ENCODE measurements around the gene SPATA18. TPM values are rescaled to one million over a fixed set of nuclear protein-coding genes. Genes with fewer than 3 reads are reported as not detected.

SPATA18 gene
- total and polyA plus RNA-seq, 2 donors (not counting 1 experiment from before 2014, with no cell fraction given): 0.42 to 1.9 TPM

DNA sequence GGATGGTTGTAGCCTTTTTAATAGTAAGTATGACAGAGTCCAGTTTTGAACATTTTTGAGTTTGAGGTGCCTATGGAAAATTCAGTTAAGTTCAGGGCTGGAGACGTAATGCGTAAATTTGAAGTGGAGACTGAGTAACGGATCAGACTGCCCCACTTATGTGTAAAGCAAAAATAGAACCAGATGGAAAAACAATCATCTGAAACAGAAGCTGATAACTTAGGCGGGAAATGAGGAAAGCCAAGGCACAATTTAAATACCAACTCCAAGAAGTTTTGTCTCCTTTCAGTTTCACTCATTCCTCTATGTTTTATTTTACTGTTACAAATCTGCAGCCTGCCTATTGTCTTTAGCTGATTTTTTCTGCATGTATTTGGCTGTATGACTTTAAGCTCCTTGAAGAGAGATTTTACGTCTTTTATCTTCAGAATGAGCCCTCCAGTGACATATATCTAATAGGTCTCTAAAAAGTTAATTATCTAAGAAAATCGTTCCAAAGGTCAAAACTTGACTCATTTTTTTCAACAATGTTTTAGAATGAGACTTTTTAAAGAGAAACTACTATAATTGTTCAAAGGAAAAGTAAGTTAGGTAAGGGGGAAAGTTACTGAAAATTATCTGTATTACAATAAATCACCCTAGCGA lies 14.1 kb upstream of the SPATA18 start:
- intact Hi-C loops (cut with micrococcal nuclease): loop anchor here (5.0 kb wide), 1 partner anchor 685 kb away; no protein-coding TSS in a partner anchor
- H3K4me3 Mint-ChIP-seq: peak overlapping the region; percentile 84

DNA sequence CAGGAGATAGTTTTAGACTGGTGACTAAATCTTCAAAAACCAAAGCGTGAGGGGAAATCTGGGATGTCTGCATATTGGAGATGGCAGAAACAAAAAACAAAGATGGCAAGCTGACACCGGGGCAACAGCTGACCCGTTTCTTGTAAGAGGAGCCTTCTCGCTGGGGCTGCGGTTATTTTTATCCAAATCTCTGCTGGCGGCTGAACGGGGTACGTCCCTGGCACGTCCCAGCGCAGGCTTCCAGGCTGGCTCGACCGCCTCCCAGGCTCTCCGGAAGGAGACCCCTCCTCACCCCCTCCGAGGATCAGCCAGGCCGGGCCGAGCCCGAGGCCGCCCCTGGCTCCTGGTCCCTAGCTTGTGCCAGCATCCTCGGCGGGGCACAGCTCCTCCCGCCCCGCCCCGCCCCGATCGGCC lies 13.4 kb upstream of the SPATA18 start:
- H3K9me3 ChIP-seq (ENCODE audit: control extremely low read depth in 1 of 3, control insufficient read depth in 2 of 3, insufficient read depth in 1 of 3, low read length in 2 of 3): peaks cover 0 to 4% (median 0%) of the 10 kb centered on the region in 3 donors
- DNase-seq (no peak), ATAC-seq (ENCODE audit: low read depth) (peak; percentile 50)
- peak overlapping the region; percentile 76 for H3K9ac ChIP-seq (ENCODE audit: low read length)
- H3K27me3 ChIP-seq (replicated peaks in 1 of 4; ENCODE audit: control extremely low read depth in 1 of 4, control insufficient read depth in 3 of 4, insufficient read depth in 4 of 4, low read length in 3 of 4): peaks cover 0 to 25% (median 8%) of the 10 kb centered on the region in 4 experiments
- peak overlapping the region in 4 of 5 experiments; percentile 53 to 70 (median 68) for H3K4me3 ChIP-seq (ENCODE audit: control extremely low read depth in 1 of 5, extremely low read depth in 1 of 5, insufficient read depth in 1 of 5, low read depth in 2 of 5, low read length in 4 of 5)
- peaks cover 11 to 21% of the 10 kb centered on the region in 2 donors for H3K4me1 ChIP-seq (ENCODE audit: control insufficient read depth in 2 of 2, insufficient read depth in 2 of 2, low read length in 2 of 2)
- H3K4me1 Mint-ChIP-seq: peaks cover 29% of the 10 kb centered on the region
- CTCF ChIA-PET: interaction anchor here (3.1 kb wide), 1 partner anchor 12 kb away, joined by 16 read pairs; no protein-coding TSS in a partner anchor
- peak overlapping the region; percentile 71 for H3K27ac Mint-ChIP-seq
- H3K27me3 Mint-ChIP-seq: peaks cover 18% of the 10 kb centered on the region
- intact Hi-C loops (cut with micrococcal nuclease): loop anchor here (1.0 to 5.0 kb wide), 3 partner anchors 15 to 685 kb away; partner anchors contain the start of gene DCUN1D4
- H3K4me3 Mint-ChIP-seq: peak overlapping the region; percentile 84
- no peaks in the 10 kb centered on the region for H3K36me3 ChIP-seq (replicated peaks in 1 of 2; ENCODE audit: control extremely low read depth in 1 of 2, control insufficient read depth in 1 of 2, extremely low read depth in 1 of 2, insufficient read depth in 2 of 2, low read length in 1 of 2)
- under 1% methylated on average over 20 of the region's 25 CpGs for WGBS (ENCODE audit: insufficient coverage)
- peak overlapping the region; percentile 87 for H3K4me2 ChIP-seq (replicated peaks; ENCODE audit: low read depth, low read length, poor library complexity, severe bottlenecking)
- no peaks in the 10 kb centered on the region for H3K9me3 Mint-ChIP-seq (ENCODE audit: insufficient read depth)
- no peak overlapping the region for H3K27ac ChIP-seq (ENCODE audit: low read length in 2 of 2)
- H3K79me2 ChIP-seq (ENCODE audit: control insufficient read depth, insufficient read depth, low read length): no peaks in the 10 kb centered on the region
- peak overlapping the region; percentile 98 for H2AFZ ChIP-seq (ENCODE audit: insufficient read depth, low read depth, low read length, poor library complexity, severe bottlenecking)
- TF ChIP-seq, protein P1, sequence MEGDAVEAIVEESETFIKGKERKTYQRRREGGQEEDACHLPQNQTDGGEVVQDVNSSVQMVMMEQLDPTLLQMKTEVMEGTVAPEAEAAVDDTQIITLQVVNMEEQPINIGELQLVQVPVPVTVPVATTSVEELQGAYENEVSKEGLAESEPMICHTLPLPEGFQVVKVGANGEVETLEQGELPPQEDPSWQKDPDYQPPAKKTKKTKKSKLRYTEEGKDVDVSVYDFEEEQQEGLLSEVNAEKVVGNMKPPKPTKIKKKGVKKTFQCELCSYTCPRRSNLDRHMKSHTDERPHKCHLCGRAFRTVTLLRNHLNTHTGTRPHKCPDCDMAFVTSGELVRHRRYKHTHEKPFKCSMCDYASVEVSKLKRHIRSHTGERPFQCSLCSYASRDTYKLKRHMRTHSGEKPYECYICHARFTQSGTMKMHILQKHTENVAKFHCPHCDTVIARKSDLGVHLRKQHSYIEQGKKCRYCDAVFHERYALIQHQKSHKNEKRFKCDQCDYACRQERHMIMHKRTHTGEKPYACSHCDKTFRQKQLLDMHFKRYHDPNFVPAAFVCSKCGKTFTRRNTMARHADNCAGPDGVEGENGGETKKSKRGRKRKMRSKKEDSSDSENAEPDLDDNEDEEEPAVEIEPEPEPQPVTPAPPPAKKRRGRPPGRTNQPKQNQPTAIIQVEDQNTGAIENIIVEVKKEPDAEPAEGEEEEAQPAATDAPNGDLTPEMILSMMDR (IDR thresholded peaks at IDR 0.05): no peak
- TF ChIP-seq EZH2 (IDR thresholded peaks at IDR 0.05; ENCODE audit: borderline replicate concordance, insufficient read depth, low read depth, low read length, poor library complexity, severe bottlenecking): no peak
- H4K20me1 ChIP-seq (ENCODE audit: control insufficient read depth, insufficient read depth, low read length, poor library complexity, severe bottlenecking): no peaks in the 10 kb centered on the region
- POLR2A ChIA-PET: interaction anchor here (0.9 to 1.0 kb wide), 2 partner anchors 14 to 194 kb away, joined by 3 to 4 read pairs; no protein-coding TSS in a partner anchor

More for the DNA sequence above, 14.1 kb upstream of the SPATA18 start:
- CTCF ChIA-PET: interaction anchor here (3.1 kb wide), 1 partner anchor 11 kb away, joined by 16 read pairs; no protein-coding TSS in a partner anchor
- H3K27ac Mint-ChIP-seq: peak overlapping the region; percentile 71
- Histone ChIP-seq H3K27me3 (replicated peaks in 1 of 4; ENCODE audit: control extremely low read depth in 1 of 4, control insufficient read depth in 3 of 4, insufficient read depth in 4 of 4, low read length in 3 of 4) (peaks cover 0 to 20% (median 4%) of the 10 kb centered on the region in 4 experiments), H3K9me3 (ENCODE audit: control extremely low read depth in 1 of 3, control insufficient read depth in 2 of 3, insufficient read depth in 1 of 3, low read length in 2 of 3) (peaks cover 0 to 4% (median 0%) of the 10 kb centered on the region in 3 donors), H3K9ac (ENCODE audit: low read length) (peak overlapping the region; percentile 76), H3K27ac (ENCODE audit: low read length in 2 of 2) (no peak overlapping the region), H2AFZ (ENCODE audit: insufficient read depth, low read depth, low read length, poor library complexity, severe bottlenecking) (peak overlapping the region; percentile 98), H4K20me1 (ENCODE audit: control insufficient read depth, insufficient read depth, low read length, poor library complexity, severe bottlenecking) (no peaks in the 10 kb centered on the region), H3K4me1 (ENCODE audit: control insufficient read depth in 2 of 2, insufficient read depth in 2 of 2, low read length in 2 of 2) (peaks cover 11 to 21% of the 10 kb centered on the region in 2 donors), H3K79me2 (ENCODE audit: control insufficient read depth, insufficient read depth, low read length) (no peaks in the 10 kb centered on the region), H3K4me2 (replicated peaks; ENCODE audit: low read depth, low read length, poor library complexity, severe bottlenecking) (peak overlapping the region; percentile 87), H3K4me3 (ENCODE audit: control extremely low read depth in 1 of 5, extremely low read depth in 1 of 5, insufficient read depth in 1 of 5, low read depth in 2 of 5, low read length in 4 of 5) (peak overlapping the region in 1 of 5 experiments; percentile 70), H3K36me3 (replicated peaks in 1 of 2; ENCODE audit: control extremely low read depth in 1 of 2, control insufficient read depth in 1 of 2, extremely low read depth in 1 of 2, insufficient read depth in 2 of 2, low read length in 1 of 2) (no peaks in the 10 kb centered on the region)
- peaks cover 13% of the 10 kb centered on the region for H3K27me3 Mint-ChIP-seq
- WGBS (ENCODE audit: insufficient coverage): 86% methylated on average over 3 of the region's 7 CpGs
- no peak for DNase-seq
- POLR2A ChIA-PET: no interaction called here
- no peaks in the 10 kb centered on the region for H3K9me3 Mint-ChIP-seq (ENCODE audit: insufficient read depth)
- no peak for TF ChIP-seq EZH2 (IDR thresholded peaks at IDR 0.05; ENCODE audit: borderline replicate concordance, insufficient read depth, low read depth, low read length, poor library complexity, severe bottlenecking)
- H3K4me1 Mint-ChIP-seq: peaks cover 29% of the 10 kb centered on the region
- no peak for ATAC-seq (ENCODE audit: low read depth)
